HG03280 (cell line): ENCODE data around the gene ALPI.

Experiments used
- ATAC-seq: cut with Tn5 transposase; IDR thresholded peaks from one replicate; pipeline ENCODE4 v1.9.1; 2021; ENCODE audit warnings: mild to moderate bottlenecking, moderate library complexity; ENCODE audit not compliant: unreplicated experiment

Gene ALPI

GRCh38 chr2:232495292-232495691, 39.3 kb downstream of the ALPI start:
- ATAC-seq = no peak

DNA sequence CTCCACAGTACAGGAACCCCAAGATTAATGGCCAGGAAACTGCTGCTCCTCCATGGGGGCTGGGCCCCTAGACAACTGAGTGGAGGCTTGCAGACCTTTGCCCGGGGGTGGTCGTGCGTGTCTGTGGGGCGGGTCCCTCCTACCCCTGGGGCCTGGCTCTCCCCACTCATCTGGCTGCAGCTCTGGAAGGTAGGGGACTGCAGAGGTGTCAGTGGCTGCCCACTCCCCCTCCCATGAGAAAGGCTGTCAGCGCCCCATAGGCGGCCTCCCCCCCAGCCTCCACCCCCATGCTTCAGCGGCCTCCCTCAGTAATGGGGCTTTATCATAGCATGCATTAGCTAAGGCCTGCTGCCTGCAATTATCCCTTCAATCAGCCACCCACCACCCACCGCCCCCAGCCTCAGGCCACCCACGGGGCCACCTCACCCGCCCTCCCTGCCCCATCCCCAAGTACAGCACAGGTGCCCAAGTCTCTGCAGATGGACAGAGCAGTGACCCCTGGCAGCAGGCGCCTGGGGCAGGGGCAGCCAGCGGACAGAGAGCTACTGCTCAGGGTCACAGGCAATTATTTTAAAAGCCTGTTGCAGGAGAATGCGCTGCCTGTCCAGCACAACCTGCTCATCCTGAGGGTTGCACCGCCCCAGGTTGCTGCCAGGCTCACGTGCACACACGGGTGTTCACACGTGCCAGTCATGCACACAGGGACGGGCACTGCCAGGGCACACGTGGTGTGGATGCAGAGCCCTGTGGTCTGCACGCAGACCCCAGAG, 40.7 kb downstream of the ALPI start:
- ATAC-seq = no peak

GRCh38 chr2:232497348-232497747, 41.4 kb downstream of the ALPI start:
- ATAC-seq = no peak

- ATAC-seq = no peak
These were observed 42.5 kb downstream of the ALPI start for GRCh38 chr2:232498452-232498851.

GRCh38 chr2:232501331-232501771, 45.4 kb downstream of the ALPI start:
- ATAC-seq = no peak

GRCh38 chr2:232501794-232502390, 45.9 kb downstream of the ALPI start:
- no peak for ATAC-seq

DNA sequence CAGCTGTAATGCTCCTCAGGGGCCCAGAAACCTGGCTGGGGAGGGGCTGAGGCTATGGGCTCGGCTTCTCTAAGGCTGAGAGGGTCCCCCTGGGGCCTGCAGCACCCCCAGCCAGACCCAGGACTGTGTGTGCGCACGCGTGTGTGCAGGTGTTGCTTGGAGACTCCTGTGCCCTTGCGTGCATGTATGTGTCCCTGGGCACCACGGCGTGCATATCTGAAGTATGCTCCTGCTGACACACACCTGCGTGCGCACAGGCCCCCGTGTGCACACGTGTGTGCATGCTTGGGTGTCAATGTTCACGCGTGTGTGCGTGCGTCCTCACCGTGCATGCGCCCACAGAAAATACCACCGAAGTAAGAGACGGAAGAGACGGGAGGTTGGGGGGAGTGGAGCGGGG, 46.6 kb downstream of the ALPI start:
- ATAC-seq = no peak

GRCh38 chr2:232502911-232503808, 47.2 kb downstream of the ALPI start:
- no peak for ATAC-seq

DNA sequence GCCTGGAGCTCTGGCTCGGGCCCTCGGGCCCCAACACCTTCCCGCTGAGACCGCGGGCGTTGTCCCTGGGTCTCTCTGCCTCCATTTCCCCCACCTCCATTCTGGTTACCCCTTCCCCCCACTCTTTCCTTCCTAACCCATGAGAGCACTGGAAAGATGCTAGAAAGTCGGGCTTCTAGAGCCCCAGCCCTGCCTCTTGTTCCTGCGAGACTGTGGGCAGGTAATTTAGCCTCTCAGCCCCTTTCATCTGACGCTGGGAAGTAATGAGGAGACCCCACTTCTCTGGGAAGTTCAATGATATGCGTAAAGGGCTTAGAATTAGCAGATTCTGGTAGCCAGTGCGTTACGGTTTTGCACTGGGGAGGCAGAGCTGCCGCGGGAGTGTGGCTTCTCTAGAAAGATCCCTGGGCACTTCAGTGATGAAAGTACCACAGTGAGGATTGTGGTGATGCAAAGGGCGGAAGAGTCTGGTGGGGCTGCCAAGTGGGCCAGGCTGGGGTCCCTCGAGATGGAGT, 47.9 kb downstream of the ALPI start:
- no peak for ATAC-seq

- ATAC-seq = no peak
These were observed 48.5 kb downstream of the ALPI start for GRCh38 chr2:232504438-232504837.

- no peak for ATAC-seq
These were observed 49.9 kb downstream of the ALPI start for GRCh38 chr2:232505856-232506255.

GRCh38 chr2:232506709-232507108, 50.8 kb downstream of the ALPI start:
- no peak for ATAC-seq

- ATAC-seq = no peak
These were observed 52.3 kb downstream of the ALPI start for GRCh38 chr2:232508251-232508650.
